ENCODE measurements around the gene DTD2.

- no peak for TF ChIP-seq CTCF (conservative IDR thresholded peaks at IDR 0.05; ENCODE audit: low read length)
- no peak for TF ChIP-seq EZH2phosphoT487 (IDR thresholded peaks at IDR 0.05; ENCODE audit: borderline replicate concordance)
Measured at GRCh38 chr14:31426663-31427062, 30.6 kb downstream of the DTD2 start.

Data from Loucy (cell line).